ENCODE results near the gene SH2B3. TPM values are rescaled to one million over a fixed set of nuclear protein-coding genes. Genes with fewer than 3 reads are reported as not detected.

SH2B3 gene
- total RNA-seq, 1 donor from 2014 or later = 24.1 TPM

DNA sequence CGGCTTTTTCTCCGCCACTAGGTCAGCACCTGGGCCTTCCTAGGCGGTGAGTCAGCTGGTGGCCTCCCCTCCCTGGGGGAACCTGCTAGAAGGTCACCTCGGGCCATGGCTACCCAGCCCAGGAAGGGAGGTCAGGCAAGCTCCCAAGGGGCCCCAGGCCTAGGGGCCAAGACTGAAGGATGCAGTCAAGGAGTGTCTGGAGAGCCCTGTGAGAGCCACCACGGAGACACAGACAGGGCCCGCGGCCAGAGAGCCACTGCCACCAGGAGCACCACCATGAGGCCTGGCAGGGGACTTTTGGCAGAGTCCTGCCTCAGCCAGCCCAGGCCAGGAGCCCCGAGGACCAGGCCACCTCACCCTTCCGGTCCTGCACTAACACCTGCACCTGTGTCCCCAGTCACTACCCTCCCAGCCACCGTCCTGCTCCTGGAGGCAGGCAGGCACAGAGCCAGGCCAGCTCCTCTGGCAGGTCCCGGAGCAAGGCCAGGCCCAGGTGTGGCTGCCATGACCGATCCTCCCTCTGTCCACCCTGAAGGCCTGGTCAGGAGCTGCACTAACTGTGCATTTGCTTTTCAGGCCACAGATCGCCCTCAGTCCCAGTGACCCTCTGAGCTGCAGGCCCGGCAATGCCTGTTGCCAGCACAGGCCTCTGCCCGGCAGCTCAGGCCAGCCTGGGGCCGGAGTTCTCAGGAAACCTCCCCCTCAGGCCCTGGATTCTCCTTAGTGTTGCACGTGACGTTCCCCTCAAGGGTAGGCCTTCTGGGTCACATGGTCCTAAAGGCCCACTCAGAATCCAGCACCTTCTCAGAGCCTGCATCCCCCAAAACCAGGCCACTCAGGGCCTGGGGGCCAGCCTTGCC lies 43.8 kb upstream of the SH2B3 start:
- TF ChIP-seq POLR2AphosphoS5 (IDR thresholded peaks at IDR 0.05; ENCODE audit: insufficient read depth in 1 of 2, low read depth in 1 of 2) = no peak
- TF ChIP-seq, protein P1, sequence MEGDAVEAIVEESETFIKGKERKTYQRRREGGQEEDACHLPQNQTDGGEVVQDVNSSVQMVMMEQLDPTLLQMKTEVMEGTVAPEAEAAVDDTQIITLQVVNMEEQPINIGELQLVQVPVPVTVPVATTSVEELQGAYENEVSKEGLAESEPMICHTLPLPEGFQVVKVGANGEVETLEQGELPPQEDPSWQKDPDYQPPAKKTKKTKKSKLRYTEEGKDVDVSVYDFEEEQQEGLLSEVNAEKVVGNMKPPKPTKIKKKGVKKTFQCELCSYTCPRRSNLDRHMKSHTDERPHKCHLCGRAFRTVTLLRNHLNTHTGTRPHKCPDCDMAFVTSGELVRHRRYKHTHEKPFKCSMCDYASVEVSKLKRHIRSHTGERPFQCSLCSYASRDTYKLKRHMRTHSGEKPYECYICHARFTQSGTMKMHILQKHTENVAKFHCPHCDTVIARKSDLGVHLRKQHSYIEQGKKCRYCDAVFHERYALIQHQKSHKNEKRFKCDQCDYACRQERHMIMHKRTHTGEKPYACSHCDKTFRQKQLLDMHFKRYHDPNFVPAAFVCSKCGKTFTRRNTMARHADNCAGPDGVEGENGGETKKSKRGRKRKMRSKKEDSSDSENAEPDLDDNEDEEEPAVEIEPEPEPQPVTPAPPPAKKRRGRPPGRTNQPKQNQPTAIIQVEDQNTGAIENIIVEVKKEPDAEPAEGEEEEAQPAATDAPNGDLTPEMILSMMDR (IDR thresholded peaks at IDR 0.05) = no peak
- no peak for TF ChIP-seq POLR2A (IDR thresholded peaks at IDR 0.05)
- no peak overlapping the region for H3K27ac ChIP-seq
- intact Hi-C loops (cut with DNase I) = no loop called here
- DNase-seq (ENCODE audit: extremely low spot score in 2 of 2) = no peak
- peaks cover 5% of the 10 kb centered on the region for H3K4me1 ChIP-seq
- no peak overlapping the region for H3K4me3 ChIP-seq
- H3K9me3 ChIP-seq = no peaks in the 10 kb centered on the region
- no peaks in the 10 kb centered on the region for H3K27me3 ChIP-seq
- H3K36me3 ChIP-seq = peaks cover 0 to 17% of the 10 kb centered on the region in 2 donors

DNA sequence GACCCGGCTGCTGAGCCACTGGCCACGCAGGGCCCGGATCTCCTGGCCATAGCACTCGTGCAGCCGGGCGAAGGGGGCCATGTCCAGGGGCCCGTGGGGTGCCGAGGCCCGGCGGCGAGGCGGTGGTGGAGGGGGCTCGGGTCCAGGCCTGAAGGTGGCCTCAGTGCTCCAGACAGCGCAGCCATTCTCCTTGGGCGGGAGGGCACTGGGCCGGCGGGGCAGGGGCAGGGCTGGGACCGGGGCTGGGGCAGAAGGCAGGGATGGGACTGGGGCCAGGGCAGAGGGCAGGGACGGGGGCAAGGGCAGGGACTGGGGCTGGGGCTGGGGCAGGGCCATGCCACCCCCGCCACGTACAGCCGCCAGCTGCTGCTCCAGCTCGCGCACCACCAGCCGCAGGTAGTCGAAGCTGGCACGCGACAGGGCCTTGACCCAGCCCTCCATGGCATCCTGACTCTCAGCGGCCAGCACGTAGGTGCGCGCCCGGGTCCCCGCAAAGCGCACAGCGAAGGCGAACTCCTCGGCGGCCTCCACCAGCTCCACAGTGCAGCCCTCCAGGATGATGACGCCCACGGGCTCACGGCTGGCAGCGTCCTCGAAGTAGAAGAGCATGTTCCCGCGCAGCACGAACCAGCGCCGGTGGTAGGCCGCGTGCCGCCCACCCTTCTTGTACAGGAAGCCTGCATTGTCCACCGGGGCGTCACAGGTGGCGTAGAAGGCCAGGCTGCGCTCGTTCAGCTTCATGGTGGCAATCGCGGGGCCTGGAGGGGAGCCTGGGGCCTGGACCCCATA lies 42.8 kb upstream of the SH2B3 start:
- H3K9me3 ChIP-seq = no peaks in the 10 kb centered on the region
- peaks cover 15% of the 10 kb centered on the region for H3K4me1 ChIP-seq
- H3K4me3 ChIP-seq = no peak overlapping the region
- DNase-seq (ENCODE audit: extremely low spot score in 2 of 2) = no peak
- no peak for TF ChIP-seq POLR2AphosphoS5 (IDR thresholded peaks at IDR 0.05; ENCODE audit: insufficient read depth in 1 of 2, low read depth in 1 of 2)
- no peak for TF ChIP-seq POLR2A (IDR thresholded peaks at IDR 0.05)
- TF ChIP-seq, protein P1 (IDR thresholded peaks at IDR 0.05) = no peak
- H3K27me3 ChIP-seq = no peaks in the 10 kb centered on the region
- intact Hi-C loops (cut with DNase I) = no loop called here
- peaks cover 0 to 17% of the 10 kb centered on the region in 2 donors for H3K36me3 ChIP-seq
- H3K27ac ChIP-seq = no peak overlapping the region

DNA sequence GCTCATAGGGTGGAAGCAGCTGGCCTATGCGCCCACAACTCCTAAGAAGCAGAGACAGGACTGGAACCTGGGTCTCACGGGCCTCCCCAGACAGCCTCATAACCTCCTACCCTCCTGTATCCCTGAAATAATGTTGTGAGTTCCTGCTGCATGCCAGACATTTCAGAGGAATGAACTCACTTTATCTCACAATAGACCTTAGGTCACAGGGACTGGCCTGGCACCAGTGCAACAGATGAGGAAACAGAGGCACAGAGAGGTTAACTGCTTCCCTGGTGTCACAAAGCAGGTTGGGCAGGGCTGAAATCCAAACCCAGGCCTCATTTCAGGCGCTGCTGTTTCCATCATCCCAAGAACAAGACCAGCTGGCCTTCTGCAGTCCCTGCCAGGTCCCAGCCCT lies 42.1 kb upstream of the SH2B3 start:
- Histone ChIP-seq H3K9me3 (no peaks in the 10 kb centered on the region), H3K27me3 (no peaks in the 10 kb centered on the region), H3K4me1 (peaks cover 22% of the 10 kb centered on the region), H3K36me3 (peaks cover 0 to 17% of the 10 kb centered on the region in 2 donors), H3K4me3 (no peak overlapping the region), H3K27ac (no peak overlapping the region)
- no peak for DNase-seq (ENCODE audit: extremely low spot score in 2 of 2)
- TF ChIP-seq POLR2A (IDR thresholded peaks at IDR 0.05) (no peak), POLR2AphosphoS5 (IDR thresholded peaks at IDR 0.05; ENCODE audit: insufficient read depth in 1 of 2, low read depth in 1 of 2) (no peak)
- TF ChIP-seq, protein P1 (IDR thresholded peaks at IDR 0.05) = no peak
- intact Hi-C loops (cut with DNase I) = no loop called here

DNA sequence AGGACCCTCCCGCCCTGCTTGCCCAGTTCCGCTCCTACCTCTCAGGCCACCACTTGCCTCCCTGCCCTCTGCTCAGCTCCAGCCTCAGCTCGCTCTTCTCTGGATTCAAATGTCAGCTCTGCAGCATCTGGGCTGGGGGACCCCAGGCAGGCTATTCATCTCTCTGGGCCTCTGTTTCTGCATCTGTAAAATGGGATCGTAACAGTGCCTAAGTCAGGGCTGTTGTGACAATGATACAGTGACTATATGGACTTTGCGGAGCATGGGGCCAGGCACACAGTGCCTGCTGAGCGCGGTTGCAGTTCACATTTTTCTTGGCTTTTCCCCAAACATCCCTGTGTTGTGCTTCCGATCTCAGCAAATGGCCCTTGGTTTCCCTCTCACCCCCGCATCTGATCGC lies 39.6 kb upstream of the SH2B3 start:
- Histone ChIP-seq H3K4me3 (no peak overlapping the region), H3K27me3 (no peaks in the 10 kb centered on the region), H3K4me1 (peaks cover 31% of the 10 kb centered on the region), H3K9me3 (no peaks in the 10 kb centered on the region), H3K36me3 (peaks cover 0 to 17% of the 10 kb centered on the region in 2 donors), H3K27ac (no peak overlapping the region)
- TF ChIP-seq, protein P1 (IDR thresholded peaks at IDR 0.05) = no peak
- TF ChIP-seq POLR2AphosphoS5 (IDR thresholded peaks at IDR 0.05; ENCODE audit: insufficient read depth in 1 of 2, low read depth in 1 of 2) (no peak), POLR2A (IDR thresholded peaks at IDR 0.05) (no peak)
- no peak for DNase-seq (ENCODE audit: extremely low spot score in 2 of 2)
- intact Hi-C loops (cut with DNase I) = no loop called here

Data from vagina (tissue), 2 donors.